ENCODE data around the gene SENP6. TPM values are rescaled to one million over a fixed set of nuclear protein-coding genes. Genes with fewer than 3 reads are reported as not detected.

The SENP6 gene
- total RNA-seq, 1 experiment from 2014 or later = 116 TPM

DNA sequence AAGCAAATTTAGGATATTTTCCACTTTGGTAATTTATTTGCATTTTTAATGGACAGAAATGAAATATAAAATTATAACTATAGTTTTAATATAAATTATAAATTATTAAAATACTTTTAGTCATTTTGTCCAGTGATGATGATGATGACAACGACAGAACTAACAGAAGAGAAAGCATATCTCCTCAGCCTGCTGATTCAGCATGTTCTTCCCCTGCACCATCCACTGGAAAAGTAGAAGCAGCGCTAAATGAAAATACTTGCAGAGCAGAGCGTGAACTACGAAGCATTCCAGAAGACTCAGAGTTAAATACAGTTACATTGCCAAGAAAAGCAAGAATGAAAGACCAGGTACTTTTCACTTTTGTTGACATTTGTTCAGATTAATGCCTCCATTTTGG lies 64.9 kb downstream of the SENP6 start:
- Mint-ChIP-seq H3K36me3 (ENCODE audit: insufficient read depth in 1 of 3, low read depth in 3 of 3) (peaks cover 7 to 64% (median 48%) of the 10 kb centered on the region in 3 experiments; a peak in 6 of 7 replicates), H3K4me1 (no peaks in the 10 kb centered on the region), H3K27me3 (ENCODE audit: low read depth) (no peaks in the 10 kb centered on the region), H3K4me3 (no peak overlapping the region), H3K9me3 (no peaks in the 10 kb centered on the region), H3K27ac (no peak overlapping the region)
- DNase-seq = no peak
- Histone ChIP-seq H2BK12ac (ENCODE audit: insufficient read length, low read depth, low read length) (no peak overlapping the region), H2AFZ (ENCODE audit: low read length) (no peak overlapping the region), H3K27ac (ENCODE audit: insufficient read length, low read depth, low read length) (no peak overlapping the region), H2BK20ac (ENCODE audit: low read depth, low read length, poor library complexity, severe bottlenecking) (no peak overlapping the region), H4K20me1 (ENCODE audit: control insufficient read depth, insufficient read depth, insufficient read length) (no peaks in the 10 kb centered on the region), H3K56ac (ENCODE audit: insufficient read length, low read depth, low read length) (no peak overlapping the region), H3K4me2 (ENCODE audit: insufficient read depth, insufficient read length, low read length) (no peak overlapping the region), H2BK15ac (ENCODE audit: low read depth, low read length) (no peak overlapping the region), H3K4ac (ENCODE audit: low read depth, low read length) (no peak overlapping the region), H3K23ac (ENCODE audit: insufficient read length, low read depth, low read length) (no peak overlapping the region), H3K79me2 (ENCODE audit: insufficient read depth, low read length) (no peaks in the 10 kb centered on the region), H2BK5ac (ENCODE audit: insufficient read length, low read length) (no peak overlapping the region), H3T11ph (ENCODE audit: low read length) (no peak overlapping the region), H2BK120ac (ENCODE audit: low read depth, low read length, poor library complexity, severe bottlenecking) (no peak overlapping the region), H3K9ac (ENCODE audit: extremely low read depth, insufficient read length, low read length) (no peak overlapping the region), H3K14ac (ENCODE audit: insufficient read depth, low read length) (no peak overlapping the region), H4K91ac (ENCODE audit: insufficient read length, low read depth, low read length) (no peak overlapping the region), H3K9me3 (ENCODE audit: control insufficient read depth, low read depth, low read length) (no peaks in the 10 kb centered on the region), H3K27me3 (ENCODE audit: insufficient read depth, low read length) (no peaks in the 10 kb centered on the region), H3K18ac (ENCODE audit: insufficient read length, low read depth, low read length) (no peak overlapping the region), H3K23me2 (ENCODE audit: insufficient read length, low read depth, low read length, poor library complexity, severe bottlenecking) (no peaks in the 10 kb centered on the region), H3K4me1 (ENCODE audit: insufficient read depth, low read length) (no peaks in the 10 kb centered on the region), H2AK5ac (ENCODE audit: insufficient read length, low read length) (no peak overlapping the region), H4K8ac (replicated peaks; ENCODE audit: insufficient read length, low read depth, low read length) (no peak overlapping the region), H3K79me1 (ENCODE audit: insufficient read depth, low read depth, low read length, poor library complexity, severe bottlenecking) (no peaks in the 10 kb centered on the region), H4K5ac (ENCODE audit: insufficient read length, low read depth, low read length) (no peak overlapping the region)
- TF ChIP-seq, protein P1, sequence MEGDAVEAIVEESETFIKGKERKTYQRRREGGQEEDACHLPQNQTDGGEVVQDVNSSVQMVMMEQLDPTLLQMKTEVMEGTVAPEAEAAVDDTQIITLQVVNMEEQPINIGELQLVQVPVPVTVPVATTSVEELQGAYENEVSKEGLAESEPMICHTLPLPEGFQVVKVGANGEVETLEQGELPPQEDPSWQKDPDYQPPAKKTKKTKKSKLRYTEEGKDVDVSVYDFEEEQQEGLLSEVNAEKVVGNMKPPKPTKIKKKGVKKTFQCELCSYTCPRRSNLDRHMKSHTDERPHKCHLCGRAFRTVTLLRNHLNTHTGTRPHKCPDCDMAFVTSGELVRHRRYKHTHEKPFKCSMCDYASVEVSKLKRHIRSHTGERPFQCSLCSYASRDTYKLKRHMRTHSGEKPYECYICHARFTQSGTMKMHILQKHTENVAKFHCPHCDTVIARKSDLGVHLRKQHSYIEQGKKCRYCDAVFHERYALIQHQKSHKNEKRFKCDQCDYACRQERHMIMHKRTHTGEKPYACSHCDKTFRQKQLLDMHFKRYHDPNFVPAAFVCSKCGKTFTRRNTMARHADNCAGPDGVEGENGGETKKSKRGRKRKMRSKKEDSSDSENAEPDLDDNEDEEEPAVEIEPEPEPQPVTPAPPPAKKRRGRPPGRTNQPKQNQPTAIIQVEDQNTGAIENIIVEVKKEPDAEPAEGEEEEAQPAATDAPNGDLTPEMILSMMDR (conservative IDR thresholded peaks at IDR 0.05) = no peak
- WGBS (ENCODE audit: extremely low coverage, insufficient read length, low lambda C conversion rate) = no CpG with 5 or more reads among the region's 4 CpGs

Measured in H9 (cell line).